PFSK-1 (cell line): ENCODE results near the gene CASQ2.

Source experiments
- POLR2AphosphoS5 ChIP-seq: IDR thresholded peaks from 2 replicates; pipeline ENCODE4 v1.6.1; 2012; ENCODE audit warnings: low read depth, mild to moderate bottlenecking, control low read depth, low read length, moderate library complexity
- SIN3A ChIP-seq: IDR thresholded peaks from 2 replicates; pipeline ENCODE4 v1.6.1; 2012; ENCODE audit warnings: mild to moderate bottlenecking, low read length, moderate library complexity, borderline replicate concordance; ENCODE audit not compliant: insufficient read depth

DNA sequence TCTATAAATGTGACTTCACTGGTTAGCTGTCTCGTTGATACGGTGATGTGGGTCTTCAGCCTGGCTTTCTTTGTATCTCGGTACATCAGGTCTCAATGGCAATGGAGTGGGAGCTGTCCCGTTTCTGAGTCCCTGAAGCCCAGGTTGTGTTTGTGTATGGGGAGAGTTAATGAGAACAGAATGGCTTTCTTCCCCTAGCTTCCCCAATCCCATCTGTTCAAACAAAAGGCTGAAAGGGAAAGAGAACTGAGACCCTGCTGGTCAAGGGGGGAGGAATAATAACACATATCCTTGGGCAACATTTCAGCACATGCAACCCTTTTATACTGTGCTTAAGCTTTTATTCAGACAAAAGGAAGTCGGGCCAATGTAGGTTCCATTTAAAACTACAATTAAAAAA is 28.4 kb upstream of the CASQ2 start:
- TF ChIP-seq POLR2AphosphoS5: no peak
- TF ChIP-seq SIN3A: no peak
